Naive B cell (primary cell): ENCODE results near the gene PICK1. TPM values are rescaled to one million over a fixed set of nuclear protein-coding genes. Genes with fewer than 3 reads are reported as not detected.

Experiments
- ATAC-seq, 2 donors: fragments of 150-1000 bp; cut with Tn5 transposase; 2 replicates each; pipeline ENCODE4 v1.10.0; 2021; ENCODE audit warnings: low read depth in 2 of 2, mild to moderate bottlenecking in 2 of 2, moderate library complexity in 2 of 2
- DNase-seq: peaks from one replicate; pipeline ENCODE4 v3.0.0; 2022
- H3K27ac Mint-ChIP-seq, 6 donors: one replicate each; pipeline ENCODE4 v1.8.0; 2020 to 2022; ENCODE audit warnings: mild to moderate bottlenecking in 6 of 6, mixed read lengths in 6 of 6, moderate library complexity in 5 of 6, inconsistent platforms in 2 of 6
- H3K27me3 Mint-ChIP-seq, 3 donors: one replicate each; pipeline ENCODE4 v1.8.0; 2021 to 2022; ENCODE audit warnings: mixed read lengths in 3 of 3, mild to moderate bottlenecking in 1 of 3
- H3K36me3 Mint-ChIP-seq, 2 donors: one replicate each; pipeline ENCODE4 v1.8.0; 2020 to 2022; ENCODE audit warnings: mixed read lengths in 2 of 2, inconsistent platforms in 1 of 2, mild to moderate bottlenecking in 1 of 2
- H3K4me1 Mint-ChIP-seq, 3 donors: one replicate each; pipeline ENCODE4 v1.8.0; 2020 to 2022; ENCODE audit warnings: mixed read lengths in 3 of 3, inconsistent platforms in 1 of 3, mild to moderate bottlenecking in 1 of 3, moderate library complexity in 1 of 3
- H3K4me3 Mint-ChIP-seq, 8 donors: one replicate each; pipeline ENCODE4 v1.8.0; 2020 to 2022; ENCODE audit warnings: mild to moderate bottlenecking in 8 of 8, mixed read lengths in 8 of 8, moderate library complexity in 8 of 8, inconsistent platforms in 2 of 8
- H3K9me3 Mint-ChIP-seq, 7 donors: one replicate each; pipeline ENCODE4 v1.8.0; 2020 to 2022; ENCODE audit warnings: mixed read lengths in 7 of 7, mild to moderate bottlenecking in 5 of 7, inconsistent platforms in 2 of 7, moderate library complexity in 1 of 7
- polyA plus RNA-seq, 6 donors: library from polyadenylated mRNA; unstranded; fragments of 300-500 nt; fragmentation: Illumina TruSeq; gene quantifications; one replicate each; pipeline ENCODE4 v1.2.3, GENCODE V29; 2021; ENCODE audit warnings: low read depth in 6 of 6

Gene PICK1
- polyA plus RNA-seq = 1 to 10 TPM; 2.6 to 9.7 (median 9.3) TPM

DNA sequence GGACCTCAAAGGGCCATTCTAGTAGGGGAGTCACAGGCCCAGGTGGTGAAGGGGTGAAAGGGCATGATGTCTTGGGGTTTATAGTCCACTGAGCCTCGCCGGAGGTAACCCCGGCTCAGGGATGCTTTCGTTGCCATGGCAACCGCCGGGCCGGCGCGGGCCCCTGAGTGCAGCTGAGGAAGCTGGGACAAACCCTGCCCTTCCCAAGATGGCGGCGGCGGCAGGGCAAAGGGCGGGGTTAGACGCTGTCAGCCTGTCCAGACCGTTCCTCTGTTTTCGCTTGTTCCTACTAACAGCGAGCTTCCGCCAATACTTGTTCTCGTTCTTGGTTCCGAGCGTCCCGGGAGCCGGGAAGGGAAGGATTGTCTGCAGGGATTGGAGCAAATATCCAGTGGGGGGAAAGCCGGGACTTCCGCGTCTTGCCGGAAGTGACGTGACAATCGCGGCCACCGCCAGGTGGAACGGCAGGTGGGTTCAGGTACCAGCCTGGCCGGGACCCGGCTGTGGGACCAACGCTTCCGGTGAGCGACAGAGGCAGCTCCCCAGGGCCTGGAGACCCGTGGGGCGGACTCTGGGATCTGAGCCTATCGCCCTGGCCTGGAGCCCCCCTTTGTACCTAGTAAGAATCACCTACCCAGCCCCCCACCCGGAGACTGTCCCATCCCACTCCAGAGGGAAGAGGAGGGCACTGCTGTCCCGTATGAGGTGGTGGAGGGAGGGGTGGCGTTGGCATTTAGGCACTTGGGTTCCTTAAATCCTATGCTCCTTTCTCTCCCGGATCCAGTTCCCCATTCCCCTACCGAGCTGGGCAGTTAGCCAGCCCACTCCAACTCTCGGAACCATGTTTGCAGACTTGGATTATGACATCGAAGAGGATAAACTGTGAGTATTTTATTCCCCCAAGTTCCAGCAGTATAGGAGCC lies at the start of gene PICK1:
Gene PICK1, plus strand, starts transcription at position 436 of the 923 bp plus-strand sequence. Its CDS starts 406 bp downstream, at position 842.
- Mint-ChIP-seq H3K4me1 (peaks cover 22 to 32% (median 23%) of the 10 kb centered on the region in 3 donors), H3K27me3 (no peaks in the 10 kb centered on the region)
- peak; percentile 80 to 82 for ATAC-seq

DNA sequence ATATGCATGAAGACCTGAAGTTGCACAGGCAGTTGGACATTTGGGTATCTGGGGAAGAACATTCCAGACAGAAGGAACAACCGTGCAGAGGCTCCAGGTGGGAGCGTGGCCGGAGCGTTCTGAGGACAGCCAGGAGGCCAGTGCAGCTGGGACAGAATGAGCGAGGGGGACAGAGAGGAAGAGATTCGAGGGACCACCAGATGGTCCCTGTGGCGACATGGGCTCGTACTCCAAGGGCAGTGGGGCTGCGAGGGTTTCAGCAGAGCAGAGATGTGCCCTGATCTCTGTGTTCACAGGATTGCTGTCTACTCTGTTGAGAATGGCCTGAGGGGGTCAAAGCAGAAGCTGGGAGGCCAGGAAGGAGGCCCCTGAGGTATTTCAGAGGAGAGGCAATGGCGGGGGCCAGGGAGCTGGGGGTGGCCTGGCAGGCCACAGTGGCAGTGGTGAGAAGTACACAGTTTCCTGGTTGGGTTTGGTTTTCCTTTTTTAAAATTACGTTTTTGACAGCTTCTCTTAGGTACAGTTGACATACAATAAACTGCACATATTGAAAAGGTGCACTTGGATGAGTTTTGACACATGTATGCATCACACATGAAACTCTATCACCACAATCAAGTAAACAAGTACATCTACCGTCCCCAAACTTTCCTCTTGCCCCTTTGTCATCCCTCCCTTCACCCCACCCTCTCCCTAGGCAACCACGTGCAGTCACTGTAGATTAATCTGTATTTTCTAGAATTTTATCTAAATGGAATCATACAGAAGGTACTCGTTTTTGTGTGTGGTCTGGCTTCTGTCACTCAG lies 48.0 kb upstream of the PICK1 start:
- Mint-ChIP-seq H3K27ac (peak overlapping the region in 1 of 6 donors; percentile 44), H3K4me1 (no peaks in the 10 kb centered on the region), H3K4me3 (no peak overlapping the region), H3K36me3 (no peaks in the 10 kb centered on the region), H3K27me3 (no peaks in the 10 kb centered on the region), H3K9me3 (no peaks in the 10 kb centered on the region)
- DNase-seq = no peak
- no peak for ATAC-seq

More for the DNA sequence above, at the start of gene PICK1:
- Mint-ChIP-seq H3K36me3 (peaks cover 0 to 4% of the 10 kb centered on the region in 2 donors), H3K9me3 (peaks cover 0 to 3% (median 0%) of the 10 kb centered on the region in 7 donors), H3K27ac (peak within 1 kb of the TSS; percentile 96 to 99 (median 98)), H3K4me3 (peak within 1 kb of the TSS; percentile 90 to 99 (median 97))
- peak; percentile 79 for DNase-seq

GRCh38 chr22:38012604-38013072 lies 44.6 kb upstream of the PICK1 start:
- Mint-ChIP-seq H3K27ac (no peak overlapping the region), H3K4me1 (no peaks in the 10 kb centered on the region), H3K4me3 (no peak overlapping the region), H3K27me3 (no peaks in the 10 kb centered on the region), H3K9me3 (no peaks in the 10 kb centered on the region), H3K36me3 (no peaks in the 10 kb centered on the region)
- no peak for DNase-seq
- no peak for ATAC-seq

DNA sequence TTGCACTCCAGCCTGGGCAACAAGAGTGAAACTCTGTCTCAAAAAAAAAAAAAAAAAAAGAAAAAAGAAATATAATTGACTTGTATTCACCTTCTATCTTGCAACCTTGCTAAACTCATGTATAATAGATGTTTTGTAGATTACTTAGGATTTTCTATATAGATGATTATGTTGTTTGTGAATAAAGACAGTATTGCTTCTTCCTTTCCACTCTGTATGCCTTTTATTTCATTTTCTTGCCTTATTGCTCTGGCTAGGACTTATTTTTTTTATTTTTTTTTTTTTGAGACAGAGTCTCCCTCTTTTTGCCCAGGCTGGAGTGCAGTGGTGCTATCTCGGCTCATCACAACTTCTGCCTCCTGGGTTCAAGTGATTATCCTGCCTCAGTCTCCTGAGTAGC lies 43.1 kb upstream of the PICK1 start:
- no peaks in the 10 kb centered on the region for H3K9me3 Mint-ChIP-seq
- no peaks in the 10 kb centered on the region for H3K36me3 Mint-ChIP-seq
- no peaks in the 10 kb centered on the region for H3K27me3 Mint-ChIP-seq
- no peak for ATAC-seq
- no peaks in the 10 kb centered on the region for H3K4me1 Mint-ChIP-seq
- H3K27ac Mint-ChIP-seq = no peak overlapping the region
- no peak for DNase-seq
- no peak overlapping the region for H3K4me3 Mint-ChIP-seq

- Mint-ChIP-seq H3K4me3 (peak overlapping the region in 1 of 8 donors; percentile 55), H3K36me3 (no peaks in the 10 kb centered on the region), H3K27ac (peak overlapping the region in 1 of 6 donors; percentile 16), H3K27me3 (no peaks in the 10 kb centered on the region), H3K4me1 (peaks cover 0 to 5% (median 0%) of the 10 kb centered on the region in 3 donors), H3K9me3 (no peaks in the 10 kb centered on the region)
- DNase-seq (no peak), ATAC-seq (no peak)
These were observed 40.7 kb upstream of the PICK1 start for GRCh38 chr22:38016182-38017151.

DNA sequence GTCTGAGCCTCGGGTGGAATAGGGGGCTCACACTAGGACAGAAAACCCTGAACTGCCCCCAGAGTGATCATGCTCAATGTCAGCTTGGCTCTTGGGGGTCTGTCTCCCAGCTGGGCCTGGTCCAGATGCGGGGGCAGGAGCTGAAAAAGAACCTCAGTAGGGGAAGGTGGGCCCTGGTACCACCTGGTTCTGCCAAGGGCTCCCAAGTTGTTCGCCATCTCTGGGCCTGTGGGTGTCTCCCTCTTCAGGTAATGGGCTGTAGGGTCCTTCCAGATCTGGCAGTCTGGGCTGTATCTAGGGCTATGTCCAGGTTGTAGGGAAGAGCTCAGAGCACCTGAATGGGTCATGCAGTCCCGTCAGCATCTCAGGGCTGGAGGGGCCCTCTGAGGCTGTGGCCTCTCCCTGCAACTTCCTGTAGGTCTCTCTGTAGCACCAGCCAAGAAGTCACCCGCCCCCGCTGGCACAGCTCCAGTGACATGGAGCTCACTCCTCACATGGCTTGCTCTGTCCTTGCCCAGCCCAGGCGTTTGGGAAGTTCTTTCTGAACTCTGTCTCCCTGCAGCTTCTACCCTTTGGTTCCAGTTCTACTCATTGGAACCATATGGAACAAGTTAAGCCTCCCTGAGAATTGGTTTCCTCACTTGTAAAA lies 39.8 kb upstream of the PICK1 start:
- Mint-ChIP-seq H3K4me3 (no peak overlapping the region), H3K9me3 (no peaks in the 10 kb centered on the region), H3K27me3 (no peaks in the 10 kb centered on the region), H3K36me3 (no peaks in the 10 kb centered on the region), H3K27ac (no peak overlapping the region), H3K4me1 (peaks cover 0 to 5% (median 0%) of the 10 kb centered on the region in 3 donors)
- DNase-seq (no peak), ATAC-seq (no peak)

DNA sequence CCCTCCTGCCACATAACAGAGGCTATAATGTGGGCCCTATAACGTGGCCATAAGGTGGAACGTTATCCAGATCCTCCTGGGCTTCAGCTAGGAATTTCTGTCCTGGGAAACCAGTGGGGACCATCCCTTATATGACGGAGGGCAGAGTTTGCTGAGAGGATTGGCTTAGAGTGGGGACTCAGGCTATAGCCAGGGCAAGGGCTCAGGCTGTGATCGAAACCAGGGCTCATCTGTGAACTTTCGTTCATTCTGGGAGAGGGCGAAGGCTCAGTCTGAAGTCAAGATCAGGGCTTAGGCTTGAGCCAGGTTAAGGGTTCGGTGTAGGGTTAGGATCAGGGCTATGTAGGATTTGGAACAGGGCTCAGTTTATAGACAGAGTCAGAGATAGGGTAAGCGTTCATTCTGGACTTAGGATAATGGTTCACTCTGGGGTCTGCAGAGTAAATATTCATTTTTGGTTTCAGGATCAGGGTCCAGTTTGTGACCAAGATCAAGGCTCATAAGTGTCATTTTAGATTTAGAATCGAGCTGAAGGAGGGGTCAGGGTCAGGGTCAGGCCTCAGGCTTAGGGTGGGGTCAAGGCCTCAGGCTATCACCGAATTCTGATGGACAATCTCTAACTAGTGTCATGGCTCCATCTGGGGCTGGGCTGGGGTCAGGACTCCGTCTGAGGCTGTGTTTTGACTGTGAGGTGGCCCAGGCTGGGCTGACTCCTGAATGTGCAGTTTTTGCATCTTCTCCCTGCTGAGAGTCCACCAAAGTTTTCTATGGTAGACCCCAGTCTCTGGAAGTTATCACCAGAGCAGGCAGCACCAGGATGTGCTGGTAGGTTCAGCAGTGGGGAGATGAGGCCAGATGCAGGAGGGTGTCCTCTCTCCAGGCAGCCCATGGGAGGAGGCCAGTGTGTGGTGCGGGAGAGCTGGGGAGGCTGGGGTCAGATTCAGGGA lies 39.0 kb upstream of the PICK1 start:
- DNase-seq (no peak), ATAC-seq (no peak)
- Mint-ChIP-seq H3K36me3 (no peaks in the 10 kb centered on the region), H3K27ac (peak overlapping the region in 2 of 6 donors; percentile 53 to 77), H3K4me1 (peaks cover 0 to 5% (median 0%) of the 10 kb centered on the region in 3 donors), H3K4me3 (no peak overlapping the region), H3K9me3 (no peaks in the 10 kb centered on the region), H3K27me3 (no peaks in the 10 kb centered on the region)

GRCh38 chr22:38018938-38019827 lies 38.0 kb upstream of the PICK1 start:
- ATAC-seq = no peak

DNA sequence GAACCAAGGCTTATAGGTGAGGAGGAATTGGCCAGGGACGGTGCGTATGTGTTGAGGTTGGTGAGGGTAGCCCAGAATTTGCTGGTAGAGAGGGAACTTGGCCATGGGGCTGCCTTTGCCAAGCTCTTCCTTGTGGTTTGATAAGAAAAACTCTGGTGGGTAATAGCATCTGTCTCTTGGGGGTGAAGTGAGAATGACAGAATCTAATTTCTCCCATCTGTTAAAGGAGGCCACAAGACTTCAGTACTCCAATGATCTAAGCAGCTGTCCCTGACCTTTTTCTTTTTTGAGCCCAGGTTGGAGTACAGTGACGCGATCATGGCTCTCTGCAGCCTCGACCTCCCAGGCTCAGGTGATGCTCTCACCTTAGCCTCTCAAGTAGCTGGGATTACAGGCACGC lies 36.0 kb upstream of the PICK1 start:
- Mint-ChIP-seq H3K27ac (no peak overlapping the region), H3K4me1 (peaks cover 0 to 5% (median 0%) of the 10 kb centered on the region in 3 donors), H3K36me3 (no peaks in the 10 kb centered on the region), H3K4me3 (no peak overlapping the region), H3K9me3 (no peaks in the 10 kb centered on the region), H3K27me3 (no peaks in the 10 kb centered on the region)
- DNase-seq (no peak), ATAC-seq (no peak)

More at GRCh38 chr22:38018938-38019827, 38.0 kb upstream of the PICK1 start:
- Mint-ChIP-seq H3K4me3 (peak overlapping the region in 1 of 8 donors; percentile 29), H3K27me3 (no peaks in the 10 kb centered on the region), H3K9me3 (no peaks in the 10 kb centered on the region), H3K4me1 (peaks cover 0 to 5% (median 0%) of the 10 kb centered on the region in 3 donors), H3K36me3 (no peaks in the 10 kb centered on the region), H3K27ac (no peak overlapping the region)
- DNase-seq = no peak

GRCh38 chr22:38023045-38023444 lies 34.2 kb upstream of the PICK1 start:
- DNase-seq (no peak), ATAC-seq (no peak)
- Mint-ChIP-seq H3K27ac (no peak overlapping the region), H3K27me3 (peaks cover 0 to 5% (median 0%) of the 10 kb centered on the region in 3 donors), H3K9me3 (no peaks in the 10 kb centered on the region), H3K4me3 (no peak overlapping the region), H3K36me3 (no peaks in the 10 kb centered on the region), H3K4me1 (peaks cover 0 to 5% (median 0%) of the 10 kb centered on the region in 3 donors)

DNA sequence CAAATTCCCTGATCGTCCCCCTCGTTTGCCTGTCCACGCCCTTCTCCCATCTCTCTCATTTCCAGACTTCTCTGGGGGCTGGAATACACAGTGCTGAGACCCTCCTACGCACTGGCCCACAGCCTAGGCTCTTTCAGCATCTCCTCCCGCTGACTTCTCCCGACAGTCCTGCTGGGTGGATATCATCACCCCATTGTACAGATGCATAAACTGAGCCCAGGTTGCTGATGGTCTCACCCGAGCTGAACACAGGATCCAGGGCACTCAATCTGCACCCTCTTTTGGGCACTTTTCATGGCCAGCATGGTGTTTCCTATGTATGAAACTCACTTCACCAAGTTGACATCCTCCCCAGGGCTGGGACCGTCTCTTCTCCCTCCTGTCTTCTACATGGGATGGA lies 31.7 kb upstream of the PICK1 start:
- no peaks in the 10 kb centered on the region for H3K36me3 Mint-ChIP-seq
- H3K27me3 Mint-ChIP-seq = peaks cover 0 to 5% (median 0%) of the 10 kb centered on the region in 3 donors
- H3K4me1 Mint-ChIP-seq = peaks cover 0 to 5% (median 0%) of the 10 kb centered on the region in 3 donors
- no peaks in the 10 kb centered on the region for H3K9me3 Mint-ChIP-seq
- ATAC-seq (no peak), DNase-seq (no peak)
- no peak overlapping the region for H3K4me3 Mint-ChIP-seq
- H3K27ac Mint-ChIP-seq = no peak overlapping the region
